Kidney (tissue), 14 donors: ENCODE data around the gene TNRC18. TPM values are rescaled to one million over a fixed set of nuclear protein-coding genes. Genes with fewer than 3 reads are reported as not detected.
"Not testable (repeated sequence)": the region's sequence is repeated elsewhere in the genome, so short reads cannot be mapped to it uniquely, and the experiment has no call there.

Experiments used
- DNase-seq, 5 donors: peaks; one replicate each; pipeline ENCODE4 v3.0.0-alpha.2; 2013 to 2020
- FAIRE-seq: peaks from 2 replicates; lab custom pipeline; 2012; peaks lifted over from hg19 to GRCh38; lab: Jason Lieb, UNC
- H3K27ac ChIP-seq, 2 donors: one replicate each; pipeline ENCODE4 v1.7.0; 2013; ENCODE audit warnings: low read depth in 2 of 2, low read length in 2 of 2, inconsistent platforms in 1 of 2
- H3K27me3 ChIP-seq: one replicate; pipeline ENCODE4 v1.7.1; 2013; ENCODE audit warnings: low read length, inconsistent platforms; ENCODE audit not compliant: control insufficient read depth, insufficient read depth
- H3K36me3 ChIP-seq, 3 donors: one replicate each; pipeline versions ENCODE4 v1.7.0 to v1.7.1; 2013; ENCODE audit warnings: low read length in 3 of 3, control low read depth in 1 of 3, inconsistent platforms in 1 of 3; ENCODE audit not compliant: insufficient read depth in 3 of 3, control insufficient read depth in 2 of 3
- H3K4me1 ChIP-seq, 3 donors: one replicate each; pipeline versions ENCODE4 v1.7.0 to v1.7.1; 2013; ENCODE audit warnings: low read length in 3 of 3, inconsistent platforms in 1 of 3, low read depth in 1 of 3; ENCODE audit not compliant: control insufficient read depth in 2 of 3, insufficient read depth in 2 of 3
- H3K4me3 ChIP-seq, 3 donors: one replicate each; pipeline versions ENCODE4 v1.7.0 to v1.8.1; 2013; ENCODE audit warnings: low read length in 3 of 3, control low read depth in 1 of 3, inconsistent platforms in 1 of 3
- H3K9ac ChIP-seq, 3 donors: one replicate each; pipeline versions ENCODE4 v1.7.0 to v1.7.1; 2013; ENCODE audit warnings: low read length in 3 of 3, control low read depth in 1 of 3, inconsistent platforms in 1 of 3
- H3K9me3 ChIP-seq, 3 donors: one replicate each; pipeline versions ENCODE4 v1.7.0 to v1.7.1; 2013; ENCODE audit warnings: low read length in 3 of 3, control low read depth in 1 of 3, inconsistent platforms in 1 of 3; ENCODE audit not compliant: control insufficient read depth in 2 of 3, insufficient read depth in 1 of 3
- CTCF ChIP-seq: IDR thresholded peaks from 3 replicates; pipeline ENCODE4 v1.5.1; 2012; ENCODE audit warnings: mild to moderate bottlenecking, moderate library complexity, borderline replicate concordance; ENCODE audit not compliant: insufficient read depth; ENCODE audit errors: extremely low read depth
- intact Hi-C: fragments of 100-400 bp; cut with DNase I; formaldehyde crosslinking; loops from one replicate; pipeline ENCODE4 v1.11.1; 2022
- polyA plus RNA-seq: library from polyadenylated mRNA; stranded (reverse); fragments of 350-450 nt; fragmentation: Illumina TruSeq; extraction: RNeasy Lipid Tissue Mini Kit (QIAGEN cat#74804); gene quantifications from one replicate; pipeline ENCODE4 v1.2.3, GENCODE V29; 2014; ENCODE audit warnings: low read depth, low replicate concordance; ENCODE audit not compliant: insufficient read depth
- total RNA-seq: library from RNA; stranded (reverse); fragmentation: NEBNext Ultra II Directional; extraction: Animal tissue kit (Norgen Biotek cat#: 25700); gene quantifications from one replicate; pipeline ENCODE4 v1.2.1, GENCODE V29; 2021
- donor health status: control.
- donor health status: control.
- donor health status: control.
- donor health status: control.
- donor health status: control.
- donor health status: DM: yes; HTN: yes; CAD: no.
- donor health status: Normal renal cell carcinoma (clear cell type).

Gene TNRC18
- total and polyA plus RNA-seq, 2 donors from 2014 or later, result 12.5 to 125 TPM

- no peaks in the 10 kb centered on the region for H3K4me1 ChIP-seq
- no peaks in the 10 kb centered on the region for H3K36me3 ChIP-seq
- H3K27me3 ChIP-seq, result no peaks in the 10 kb centered on the region
- no peak overlapping the region for H3K27ac ChIP-seq
- intact Hi-C loops, result no loop called here
- TF ChIP-seq CTCF, result no peak
- H3K9me3 ChIP-seq, result no peaks in the 10 kb centered on the region
- DNase-seq (no peak), FAIRE-seq (no peak)
- no peak overlapping the region for H3K9ac ChIP-seq
- no peak overlapping the region for H3K4me3 ChIP-seq
These were observed 127.5 kb downstream of the TNRC18 start for GRCh38 chr7:5296015-5296610.

- no peak for DNase-seq
- H3K4me3 ChIP-seq, result no peak overlapping the region
- no peaks in the 10 kb centered on the region for H3K36me3 ChIP-seq
- H3K4me1 ChIP-seq, result no peaks in the 10 kb centered on the region
- no peak for TF ChIP-seq CTCF
- H3K27ac ChIP-seq, result no peak overlapping the region
- FAIRE-seq, result no peak
- no peaks in the 10 kb centered on the region for H3K27me3 ChIP-seq
- no peaks in the 10 kb centered on the region for H3K9me3 ChIP-seq
- H3K9ac ChIP-seq, result no peak overlapping the region
- intact Hi-C loops, result no loop called here
These were observed 128.3 kb downstream of the TNRC18 start for GRCh38 chr7:5295039-5296014.

GRCh38 chr7:5294169-5294987 lies 129.3 kb downstream of the TNRC18 start:
- no peak overlapping the region for H3K4me3 ChIP-seq
- no peaks in the 10 kb centered on the region for H3K9me3 ChIP-seq
- DNase-seq, result no peak
- no peaks in the 10 kb centered on the region for H3K36me3 ChIP-seq
- intact Hi-C loops, result no loop called here
- FAIRE-seq, result no peak
- H3K27me3 ChIP-seq, result no peaks in the 10 kb centered on the region
- no peak for TF ChIP-seq CTCF
- H3K27ac ChIP-seq, result no peak overlapping the region
- H3K9ac ChIP-seq, result no peak overlapping the region
- H3K4me1 ChIP-seq, result no peaks in the 10 kb centered on the region

GRCh38 chr7:5291711-5292335 lies 131.8 kb downstream of the TNRC18 start:
- intact Hi-C loops, DNase-seq: not testable (repeated sequence)

More at GRCh38 chr7:5291711-5292335, 131.8 kb downstream of the TNRC18 start:
- H3K27me3 ChIP-seq, H3K9ac ChIP-seq, H3K27ac ChIP-seq, H3K4me1 ChIP-seq, FAIRE-seq, H3K9me3 ChIP-seq, H3K36me3 ChIP-seq, H3K4me3 ChIP-seq: not testable (repeated sequence)
